SK-N-SH (cell line): ENCODE data around the gene PLA2G6. TPM values are rescaled to one million over a fixed set of nuclear protein-coding genes. Genes with fewer than 3 reads are reported as not detected.

Source experiments
- CTCF ChIA-PET: fragments of 300-600, 350-600 bp; formaldehyde crosslinking; extraction: SDS; loops from one replicate; lab custom pipeline; 2021; lab: Yijun Ruan, JAX
- POLR2A ChIA-PET: fragments of 350-600 bp; sonication (Branson Sonifier 250); formaldehyde crosslinking; extraction: SDS; loops from one replicate; lab custom pipeline; 2020; ENCODE audit warnings: antibody characterized with exemption, inconsistent platforms; lab: Yijun Ruan, JAX
- DNase-seq: peaks from one replicate; pipeline ENCODE4 v3.0.0; 2012
- H2AFZ ChIP-seq: fragments of 200-600 bp; sonication (generic); 2 replicates; pipeline ENCODE4 v1.8.1; 2016; ENCODE audit warnings: antibody characterized with exemption, mild to moderate bottlenecking, low read depth
- H3F3A ChIP-seq: fragments of 200-600 bp; sonication (generic); replicated peaks from 2 replicates; pipeline ENCODE3; 2016; ENCODE audit warnings: antibody characterized with exemption, mild to moderate bottlenecking; ENCODE audit not compliant: insufficient read depth
- H3K27ac ChIP-seq, 2 experiments: fragments of 200-500 bp in 1 of 2; fragments of 200-600 bp in 1 of 2; sonication (Bioruptor generic) in 1 of 2; sonication (generic), shearing (Covaris generic) in 1 of 2; 2 replicates each; pipeline versions ENCODE4 v1.5.1 to v1.6.1; 2014 to 2016; ENCODE audit warnings: low read depth in 2 of 2, inconsistent platforms in 1 of 2, low read length in 1 of 2, mild to moderate bottlenecking in 1 of 2, mixed read lengths in 1 of 2
- H3K27me3 ChIP-seq: fragments of 200-600 bp; sonication (generic), shearing (Covaris generic); 2 replicates; pipeline ENCODE4 v1.6.1; 2016; ENCODE audit warnings: mixed run types; ENCODE audit not compliant: insufficient read depth
- H3K36me3 ChIP-seq, 2 experiments: fragments of 200-500 bp in 1 of 2; fragments of 200-600 bp in 1 of 2; sonication (Bioruptor generic) in 1 of 2; sonication (generic) in 1 of 2; replicated peaks in 1 of 2; 2 replicates each; pipeline versions ENCODE3 to v1.5.1; 2014 to 2016; ENCODE audit warnings: low read length in 1 of 2, mild to moderate bottlenecking in 1 of 2; ENCODE audit not compliant: insufficient read depth in 2 of 2, control insufficient read depth in 1 of 2
- H3K4me1 ChIP-seq, 2 experiments: fragments of 200-500 bp in 1 of 2; fragments of 200-600 bp in 1 of 2; sonication (Bioruptor generic) in 1 of 2; sonication (generic), shearing (Covaris generic) in 1 of 2; 2 replicates each; pipeline versions ENCODE4 v1.5.1 to v1.6.1; 2014 to 2016; ENCODE audit warnings: low read depth in 1 of 2, low read length in 1 of 2, mixed run types in 1 of 2; ENCODE audit not compliant: insufficient read depth in 2 of 2, control insufficient read depth in 1 of 2
- H3K4me2 ChIP-seq: fragments of 200-600 bp; sonication (generic), shearing (Covaris generic); 2 replicates; pipeline ENCODE4 v1.6.1; 2017; ENCODE audit warnings: mixed run types
- H3K4me3 ChIP-seq, 2 experiments: fragments of 200-500 bp in 1 of 2; fragments of 200-600 bp in 1 of 2; sonication (Bioruptor generic) in 1 of 2; sonication (generic), shearing (Covaris generic) in 1 of 2; 2 replicates each; pipeline versions ENCODE4 v1.5.1 to v1.8.1; 2014 to 2016; ENCODE audit warnings: low read depth in 2 of 2, inconsistent platforms in 1 of 2, low read length in 1 of 2, mild to moderate bottlenecking in 1 of 2, mixed read lengths in 1 of 2, moderate library complexity in 1 of 2
- H3K79me2 ChIP-seq: fragments of 200-600 bp; sonication (generic); 2 replicates; pipeline ENCODE4 v1.8.1; 2017; ENCODE audit warnings: mild to moderate bottlenecking; ENCODE audit not compliant: insufficient read depth
- H3K9ac ChIP-seq: fragments of 200-600 bp; sonication (generic); 2 replicates; pipeline ENCODE4 v1.6.1; 2017; ENCODE audit warnings: mixed run types
- H3K9me2 ChIP-seq: fragments of 200-600 bp; sonication (generic); 2 replicates; pipeline ENCODE4 v1.6.1; 2017; ENCODE audit warnings: mixed run types
- H3K9me3 ChIP-seq: fragments of 200-600 bp; sonication (generic); 2 replicates; pipeline ENCODE4 v1.6.1; 2017; ENCODE audit warnings: mixed run types, mild to moderate bottlenecking, moderate library complexity
- H4K20me1 ChIP-seq: fragments of 200-600 bp; sonication (generic); 2 replicates; pipeline ENCODE4 v1.6.1; 2017; ENCODE audit warnings: mild to moderate bottlenecking, mixed run types; ENCODE audit not compliant: insufficient read depth
- CHD2 ChIP-seq: fragments of 150-350 bp; IDR thresholded peaks from 2 replicates; pipeline ENCODE4 v1.6.1; 2018; ENCODE audit warnings: low read length; ENCODE audit not compliant: partially characterized antibody
- ELF1 ChIP-seq: IDR thresholded peaks from 2 replicates; pipeline ENCODE4 v1.4.0; 2012
- EZH2phosphoT487 ChIP-seq: fragments of 200-600 bp; sonication (generic); IDR thresholded peaks from 2 replicates; pipeline ENCODE4 v1.6.1; 2017; ENCODE audit warnings: low read depth, mixed run types, mild to moderate bottlenecking, antibody characterized with exemption, moderate library complexity, borderline replicate concordance
- IRF3 ChIP-seq: fragments of 150-350 bp; IDR thresholded peaks from 2 replicates; pipeline ENCODE4 v1.6.1; 2016; ENCODE audit warnings: mild to moderate bottlenecking, low read depth, low read length
- JUND ChIP-seq: IDR thresholded peaks from 2 replicates; pipeline ENCODE4 v1.4.0; 2012
- MEF2A ChIP-seq: IDR thresholded peaks from 2 replicates; pipeline ENCODE4 v1.4.0; 2012; ENCODE audit warnings: low read depth, borderline replicate concordance
- MXI1 ChIP-seq: IDR thresholded peaks from 2 replicates; pipeline ENCODE4 v1.6.1; 2012; ENCODE audit warnings: mild to moderate bottlenecking, low read depth, low read length, improper control_type of control experiment
- NFIC ChIP-seq: IDR thresholded peaks from 2 replicates; pipeline ENCODE4 v1.4.0; 2012; ENCODE audit warnings: borderline replicate concordance
- POLR2AphosphoS5 ChIP-seq: IDR thresholded peaks from 2 replicates; pipeline ENCODE4 v1.6.1; 2012; ENCODE audit warnings: low read depth, low read length
- RAD21 ChIP-seq: IDR thresholded peaks from 2 replicates; pipeline ENCODE4 v1.6.1; 2012; ENCODE audit warnings: mild to moderate bottlenecking, low read length
- RCOR1 ChIP-seq: fragments of 150-350 bp; IDR thresholded peaks from 2 replicates; pipeline ENCODE4 v1.6.1; 2017; ENCODE audit warnings: antibody characterized with exemption, low read length
- RFX5 ChIP-seq: IDR thresholded peaks from 2 replicates; pipeline ENCODE4 v1.6.1; 2012; ENCODE audit warnings: mild to moderate bottlenecking, improper control_type of control experiment, low read length
- SIN3A ChIP-seq: IDR thresholded peaks from 2 replicates; pipeline ENCODE4 v1.6.1; 2012; ENCODE audit warnings: low read depth, mild to moderate bottlenecking, low read length, moderate library complexity, borderline replicate concordance
- SMC3 ChIP-seq: IDR thresholded peaks from 2 replicates; pipeline ENCODE4 v1.6.1; 2012; ENCODE audit warnings: low read depth, low read length, improper control_type of control experiment
- TAF1 ChIP-seq: IDR thresholded peaks from 2 replicates; pipeline ENCODE4 v1.6.1; 2012; ENCODE audit warnings: low read depth, mild to moderate bottlenecking, low read length, moderate library complexity, borderline replicate concordance
- TEAD4 ChIP-seq: IDR thresholded peaks from 2 replicates; pipeline ENCODE4 v1.4.0; 2012; ENCODE audit warnings: mild to moderate bottlenecking, borderline replicate concordance; ENCODE audit not compliant: insufficient read depth
- USF2 ChIP-seq: fragments of 150-350 bp; IDR thresholded peaks from 2 replicates; pipeline ENCODE4 v1.6.1; 2017; ENCODE audit warnings: antibody characterized with exemption, low read length, low read depth, borderline replicate concordance
- WGBS: methylation state at CpG from one replicate; pipeline ENCODE4 v1.1.6; 2017; ENCODE audit warnings: low lambda C conversion rate; 5-methylcytosine and 5-hydroxymethylcytosine counted together
- polyA plus RNA-seq, 3 experiments: library from polyadenylated mRNA; depleted of rRNA; stranded (reverse); fragments of >200 nt; gene quantifications; 2 replicates each; pipeline ENCODE4 v1.2.3, GENCODE V29; 2012

The PLA2G6 gene
- polyA plus RNA-seq, 1 of the 3 experiments (the other 2 are of a cell fraction), result 10.5 TPM

- no peak for TF ChIP-seq IRF3
- no peak for TF ChIP-seq RCOR1
- TF ChIP-seq CHD2, result no peak
Observed at GRCh38 chr22:38190581-38190980, 9.0 kb upstream of the PLA2G6 start (continued).

GRCh38 chr22:38189104-38189503 lies 7.5 kb upstream of the PLA2G6 start:
- Histone ChIP-seq H3K9ac (no peak overlapping the region), H3F3A (no peaks in the 10 kb centered on the region), H3K27me3 (no peaks in the 10 kb centered on the region), H3K9me3 (no peaks in the 10 kb centered on the region), H3K36me3 (no peaks in the 10 kb centered on the region), H4K20me1 (no peaks in the 10 kb centered on the region), H3K79me2 (no peaks in the 10 kb centered on the region), H3K9me2 (no peaks in the 10 kb centered on the region)
- WGBS, result 64% methylated on average over 3 of the region's 3 CpGs
- DNase-seq, result no peak
- POLR2A ChIA-PET, result no interaction called here
- TF ChIP-seq SMC3, result no peak
- TF ChIP-seq EZH2phosphoT487, result no peak
- no peak for TF ChIP-seq USF2
- TF ChIP-seq TEAD4, result no peak
- no peak for TF ChIP-seq RAD21
- TF ChIP-seq CHD2, result no peak
- no peak for TF ChIP-seq TAF1
- no peak for TF ChIP-seq RCOR1
- no peak for TF ChIP-seq RFX5
- no peak for TF ChIP-seq MEF2A
- no peak for TF ChIP-seq IRF3
- no peak for TF ChIP-seq NFIC
- no peak for TF ChIP-seq JUND
- TF ChIP-seq POLR2AphosphoS5, result no peak
- no peak for TF ChIP-seq ELF1
- TF ChIP-seq SIN3A, result no peak
- TF ChIP-seq MXI1, result no peak
- TF ChIP-seq, all 33 proteins: peak for 0
- H3K4me2 ChIP-seq, result no peak overlapping the region
- CTCF ChIA-PET, result no interaction called here
- H3K4me1 ChIP-seq, result no peaks in the 10 kb centered on the region
- H2AFZ ChIP-seq, result no peak overlapping the region
- H3K27ac ChIP-seq, result no peak overlapping the region
- H3K4me3 ChIP-seq, result no peak overlapping the region
